ENCODE data around the gene PRKCA.

PRKCA gene

DNA sequence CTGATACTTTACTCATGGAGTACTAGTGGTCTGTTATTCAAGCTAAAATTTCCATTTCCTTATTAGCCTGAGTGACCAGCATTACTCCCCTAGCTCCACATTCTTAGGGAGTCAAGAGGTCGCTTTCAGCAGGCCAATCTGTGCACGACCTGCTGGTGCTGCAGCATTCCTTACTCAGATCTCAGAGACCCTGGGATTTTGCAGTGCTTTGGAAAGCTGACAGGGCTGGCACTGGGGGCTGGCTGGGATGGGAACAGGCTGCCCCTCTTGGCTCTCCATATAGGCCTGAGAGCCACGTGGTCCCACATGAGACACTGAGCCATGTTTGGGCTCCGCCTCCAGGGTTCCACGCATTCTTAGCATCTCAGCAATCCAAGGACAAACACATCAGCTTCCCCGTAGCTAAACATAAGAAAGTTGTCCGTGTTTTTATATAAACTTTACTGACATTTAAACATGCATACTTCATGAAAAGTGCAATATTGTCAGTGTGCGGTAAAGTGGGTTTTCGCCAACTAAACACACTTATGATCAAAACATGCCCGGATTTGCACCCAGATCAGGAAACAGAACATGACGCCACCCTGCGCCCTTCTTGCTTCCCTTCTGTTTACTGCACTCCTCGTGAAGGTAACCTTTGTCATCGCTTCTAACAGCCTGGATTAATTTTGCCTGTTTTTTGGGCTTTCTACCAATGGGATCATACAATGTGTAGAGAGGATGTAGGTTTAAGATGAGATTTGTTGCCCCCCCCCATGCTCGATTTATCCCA, 278.0 kb downstream of the PRKCA start:
- TF ChIP-seq GATA3 (IDR thresholded peaks at IDR 0.05; ENCODE audit: low read depth, low read length) (no peak), GATA2 (IDR thresholded peaks at IDR 0.05; ENCODE audit: low read depth, low read length) (no peak)

DNA sequence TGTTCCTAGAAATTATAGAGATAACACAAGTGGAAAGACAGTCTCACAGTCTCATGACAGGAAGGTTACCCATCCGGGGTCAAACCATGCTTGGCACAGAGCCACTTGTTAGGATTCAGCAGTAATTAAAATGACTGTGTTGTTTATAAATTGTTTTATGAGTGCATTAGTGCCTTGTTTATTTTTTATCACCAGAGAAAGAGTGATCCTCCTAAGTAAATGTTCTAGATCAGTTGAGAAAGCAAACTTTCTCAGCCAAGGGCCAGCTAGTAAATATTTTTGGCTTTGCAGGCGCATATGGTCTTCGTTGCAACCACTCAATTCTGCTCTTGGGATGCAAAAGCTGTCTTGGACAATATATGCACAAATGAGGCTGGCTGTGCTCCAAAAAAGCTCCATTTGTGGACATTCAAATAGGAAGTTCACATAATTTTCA, 278.6 kb downstream of the PRKCA start:
- no peak for TF ChIP-seq GATA3 (IDR thresholded peaks at IDR 0.05; ENCODE audit: low read depth, low read length)
- no peak for TF ChIP-seq GATA2 (IDR thresholded peaks at IDR 0.05; ENCODE audit: low read depth, low read length)

GRCh38 chr17:66582373-66583111, 280.1 kb downstream of the PRKCA start:
- TF ChIP-seq GATA2 (IDR thresholded peaks at IDR 0.05; ENCODE audit: low read depth, low read length) (no peak), GATA3 (IDR thresholded peaks at IDR 0.05; ENCODE audit: low read depth, low read length) (no peak)

DNA sequence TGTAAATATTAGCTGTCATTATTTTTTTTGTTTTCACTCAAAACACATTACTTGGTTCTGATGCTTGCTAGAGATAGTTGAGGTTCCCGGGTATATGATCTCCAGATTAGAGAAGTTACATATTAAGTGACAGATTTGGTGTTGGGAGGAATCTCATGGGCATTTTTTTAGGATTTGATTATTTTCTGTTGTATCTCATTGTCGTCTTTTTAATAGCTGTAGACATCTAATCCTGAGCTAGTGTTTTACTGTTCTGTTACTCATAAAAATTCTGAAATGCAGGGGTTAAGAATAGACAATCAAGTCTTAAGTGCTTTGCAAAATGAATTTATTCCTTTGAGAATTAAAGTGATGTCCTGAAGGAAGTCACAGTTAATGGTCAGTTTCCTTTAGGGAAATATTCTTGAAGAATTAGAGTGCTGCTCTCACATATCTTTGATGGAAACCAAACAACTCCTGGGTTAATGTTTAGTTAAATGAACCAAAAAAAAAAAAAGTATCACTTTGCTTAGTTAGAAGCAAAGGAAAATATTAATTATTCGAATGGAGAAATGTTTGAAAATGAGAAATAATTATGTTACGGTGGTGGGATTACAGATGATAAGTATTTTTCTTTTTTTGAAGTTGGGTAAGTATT, 280.8 kb downstream of the PRKCA start:
- no peak for TF ChIP-seq GATA2 (IDR thresholded peaks at IDR 0.05; ENCODE audit: low read depth, low read length)

DNA sequence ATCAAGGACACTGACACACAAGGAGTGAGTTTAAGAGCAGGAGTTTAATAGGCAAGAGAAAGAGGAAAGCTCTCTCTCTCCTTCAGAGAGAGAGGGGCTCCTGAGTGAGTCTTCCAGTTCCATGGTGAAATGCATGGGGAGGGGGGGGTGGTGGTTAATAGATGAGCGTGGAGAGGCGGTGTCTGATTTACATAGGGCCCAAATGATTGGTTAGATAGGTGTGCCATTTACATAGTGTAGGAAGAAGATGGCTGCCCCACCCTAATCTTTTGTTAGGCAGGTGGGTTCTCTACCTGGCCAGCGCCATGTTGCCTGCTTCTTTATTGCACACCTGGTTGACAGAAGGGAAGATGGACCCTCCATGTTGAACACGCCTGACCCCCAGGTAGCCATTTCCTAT, 282.5 kb downstream of the PRKCA start:
- no peak for TF ChIP-seq GATA3 (IDR thresholded peaks at IDR 0.05; ENCODE audit: low read depth, low read length)
- TF ChIP-seq GATA2 (IDR thresholded peaks at IDR 0.05; ENCODE audit: low read depth, low read length): no peak

DNA sequence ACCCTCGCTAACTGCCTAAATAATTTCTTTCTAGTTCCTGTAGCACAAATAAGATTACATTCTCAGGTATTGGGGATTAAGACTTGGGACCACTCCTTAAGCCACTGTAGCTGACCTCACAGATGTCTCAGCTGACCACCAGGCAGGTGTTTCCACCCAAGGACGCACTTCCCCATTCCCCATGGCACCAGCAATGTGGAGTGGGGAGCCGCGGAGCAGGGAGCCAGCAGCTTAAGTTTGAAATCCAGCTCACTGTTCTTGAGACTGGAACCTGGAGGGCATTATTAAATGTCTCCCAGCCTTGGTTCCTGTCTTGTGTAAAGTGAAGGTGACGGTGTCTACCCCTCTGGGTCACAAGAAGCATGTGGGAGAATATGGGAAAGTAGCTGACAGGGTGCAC, 283.1 kb downstream of the PRKCA start:
- TF ChIP-seq GATA2 (IDR thresholded peaks at IDR 0.05; ENCODE audit: low read depth, low read length) (no peak), GATA3 (IDR thresholded peaks at IDR 0.05; ENCODE audit: low read depth, low read length) (no peak)

GRCh38 chr17:66589892-66590291, 287.5 kb downstream of the PRKCA start:
- no peak for TF ChIP-seq GATA2 (IDR thresholded peaks at IDR 0.05; ENCODE audit: low read depth, low read length)
- no peak for TF ChIP-seq GATA3 (IDR thresholded peaks at IDR 0.05; ENCODE audit: low read depth, low read length)

DNA sequence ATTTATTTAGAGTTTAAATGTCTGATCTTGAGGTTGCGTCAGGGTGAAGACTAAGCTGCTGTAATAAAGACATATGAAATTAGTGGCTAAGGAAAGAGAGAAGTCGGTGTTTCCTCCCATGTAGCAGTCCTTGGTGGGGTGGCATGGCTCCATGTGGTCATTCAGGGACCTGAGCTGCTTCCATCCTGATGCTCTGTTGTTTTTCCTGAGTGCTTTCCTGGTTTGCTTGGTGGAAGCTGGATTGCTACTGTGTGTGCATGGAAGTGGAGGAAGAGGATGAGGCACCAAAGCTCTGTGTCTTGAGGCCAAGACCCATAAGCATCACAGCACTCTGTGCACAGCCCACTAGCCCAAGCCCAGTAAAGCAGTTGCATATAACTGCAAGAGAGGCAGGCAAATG, 290.7 kb downstream of the PRKCA start:
- TF ChIP-seq GATA2 (IDR thresholded peaks at IDR 0.05; ENCODE audit: low read depth, low read length): no peak
- no peak for TF ChIP-seq GATA3 (IDR thresholded peaks at IDR 0.05; ENCODE audit: low read depth, low read length)

DNA sequence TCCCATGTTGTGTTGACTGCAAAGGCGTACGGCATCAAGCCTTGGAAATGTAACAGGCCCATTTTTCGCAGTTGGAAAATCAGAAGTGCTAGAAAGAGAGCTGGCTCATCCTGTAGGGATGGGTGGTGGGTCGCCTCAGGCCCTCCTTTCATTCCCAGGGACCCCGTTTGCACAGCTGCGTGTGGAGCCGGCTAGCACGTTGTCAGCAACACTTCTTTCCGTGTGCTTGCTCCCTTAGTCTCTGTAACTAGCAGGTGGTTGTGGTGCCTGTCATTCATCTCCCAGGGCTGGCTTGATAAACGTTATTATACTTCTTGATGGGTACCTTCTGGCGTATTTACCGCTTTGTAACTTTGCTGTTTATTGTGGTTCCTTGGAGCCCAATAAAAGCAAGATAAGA, 293.5 kb downstream of the PRKCA start:
- TF ChIP-seq GATA3 (IDR thresholded peaks at IDR 0.05; ENCODE audit: low read depth, low read length) (no peak), GATA2 (IDR thresholded peaks at IDR 0.05; ENCODE audit: low read depth, low read length) (no peak)

GRCh38 chr17:66602659-66603384, 300.4 kb downstream of the PRKCA start:
- TF ChIP-seq GATA3 (IDR thresholded peaks at IDR 0.05; ENCODE audit: low read depth, low read length) (no peak), GATA2 (IDR thresholded peaks at IDR 0.05; ENCODE audit: low read depth, low read length) (no peak)

GRCh38 chr17:66604376-66604775, 302.0 kb downstream of the PRKCA start:
- TF ChIP-seq GATA3 (IDR thresholded peaks at IDR 0.05; ENCODE audit: low read depth, low read length) (no peak), GATA2 (IDR thresholded peaks at IDR 0.05; ENCODE audit: low read depth, low read length) (no peak)

GRCh38 chr17:66605541-66605940, 303.1 kb downstream of the PRKCA start:
- TF ChIP-seq GATA2 (IDR thresholded peaks at IDR 0.05; ENCODE audit: low read depth, low read length) (no peak), GATA3 (IDR thresholded peaks at IDR 0.05; ENCODE audit: low read depth, low read length) (no peak)

- TF ChIP-seq GATA3 (IDR thresholded peaks at IDR 0.05; ENCODE audit: low read depth, low read length): no peak
These were observed 308.1 kb downstream of the PRKCA start for GRCh38 chr17:66610361-66611133.

Data from SH-SY5Y (cell line).